Measurements from ENCODE around the gene ALDH4A1.

Gene ALDH4A1

DNA sequence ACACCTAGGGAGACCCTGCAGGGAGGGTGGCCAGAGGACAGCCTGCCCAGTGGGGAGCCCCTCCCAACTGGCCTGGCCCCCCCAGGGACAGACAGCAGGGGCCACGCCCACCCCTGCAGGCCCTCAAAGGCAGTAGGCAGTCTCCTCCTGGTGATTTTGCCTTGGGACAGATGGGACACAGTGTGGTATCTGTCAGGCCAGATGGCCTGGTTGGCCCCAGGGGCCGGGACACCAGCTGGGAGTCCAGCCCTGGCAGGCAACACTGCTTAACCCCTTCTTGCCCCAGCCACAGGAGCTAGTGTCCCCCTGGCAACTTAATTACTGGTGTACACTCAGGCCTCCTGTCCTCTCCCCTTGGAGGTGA lies 36.3 kb upstream of the ALDH4A1 start:
- DNase-seq, result no peak

DNA sequence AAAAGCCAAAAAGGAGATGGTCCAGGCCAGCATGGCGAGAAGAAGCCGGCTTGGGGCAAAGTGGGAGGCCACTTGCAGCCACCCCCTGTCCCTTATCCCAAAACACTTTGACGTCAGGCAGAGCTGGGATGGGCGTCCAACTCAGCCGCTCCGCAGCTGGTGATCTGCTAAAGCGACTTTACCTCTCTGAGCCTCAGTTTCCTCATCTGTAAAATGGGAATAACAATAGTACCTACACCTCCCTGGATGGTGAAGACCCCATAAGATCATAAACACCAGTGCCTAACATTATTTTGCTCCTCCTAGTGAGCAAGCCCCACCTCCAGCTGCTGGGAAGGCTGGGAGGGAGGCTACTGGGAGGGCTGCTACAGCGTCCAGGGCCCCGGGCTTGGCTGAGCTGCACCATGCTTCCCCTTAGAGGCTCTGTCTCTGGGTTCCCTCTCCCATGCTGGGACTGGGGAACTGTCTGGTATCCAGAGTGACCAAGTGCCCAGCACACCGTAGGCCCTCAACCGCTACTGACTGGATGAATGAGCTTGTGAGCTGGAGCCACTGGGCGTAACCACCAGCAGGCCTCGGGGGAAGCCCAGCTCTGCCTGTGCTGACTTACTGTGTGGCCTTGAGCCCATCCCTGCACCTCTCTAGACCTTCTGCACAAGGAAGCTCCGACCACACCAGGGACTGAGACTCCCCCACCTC lies 35.8 kb upstream of the ALDH4A1 start:
- no peak for DNase-seq

DNA sequence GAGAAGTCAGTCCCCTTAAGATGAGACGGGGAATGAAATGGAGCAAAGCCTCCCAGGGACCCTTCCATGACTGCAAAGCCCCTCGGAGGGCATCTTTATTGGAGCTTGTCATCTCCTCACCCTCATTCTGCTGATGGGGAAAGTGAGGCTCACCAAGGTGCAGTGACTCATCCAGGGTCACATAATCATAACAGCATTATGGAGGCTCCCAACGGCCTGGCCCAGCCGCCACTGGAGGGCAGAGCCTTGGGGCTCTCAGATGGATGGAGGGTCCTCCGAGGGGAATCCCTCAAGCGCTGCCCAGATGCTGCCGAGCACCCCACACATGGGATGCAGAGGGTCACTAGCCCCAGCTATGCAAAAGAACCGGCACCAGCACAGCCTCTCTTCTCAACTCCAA lies 35.2 kb upstream of the ALDH4A1 start:
- no peak for DNase-seq

DNA sequence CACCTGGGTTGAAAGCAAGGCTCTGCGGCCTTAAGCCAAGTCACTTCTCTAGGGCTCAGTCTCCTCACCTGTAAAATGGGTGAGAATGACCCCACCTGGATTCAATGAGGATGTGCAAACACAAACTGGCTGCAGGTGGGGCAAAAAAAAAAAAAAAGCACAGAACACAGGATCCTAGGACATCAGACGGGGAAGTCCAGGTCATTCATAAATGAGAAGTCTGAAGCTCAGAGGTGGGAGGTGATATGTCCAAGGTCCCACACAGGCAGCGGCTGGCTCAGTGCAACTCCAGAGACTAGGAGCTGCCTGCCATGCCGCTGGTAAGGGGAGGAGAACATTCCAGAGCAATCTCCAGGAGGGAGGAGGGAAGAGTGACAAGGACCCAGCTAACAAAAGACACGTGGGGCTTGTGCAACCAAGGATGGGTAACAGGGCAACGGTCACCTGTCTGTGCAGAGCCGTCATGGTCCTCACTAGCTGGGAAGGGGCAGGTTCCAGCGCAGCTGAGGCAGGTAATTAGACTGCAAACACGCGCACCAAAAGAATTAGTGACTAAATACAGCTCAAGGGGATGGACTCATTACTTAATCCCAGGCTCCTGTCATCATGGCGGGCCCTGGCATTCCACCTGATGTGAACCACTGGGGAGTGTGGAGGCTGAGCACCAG lies 34.6 kb upstream of the ALDH4A1 start:
- DNase-seq, result no peak

DNA sequence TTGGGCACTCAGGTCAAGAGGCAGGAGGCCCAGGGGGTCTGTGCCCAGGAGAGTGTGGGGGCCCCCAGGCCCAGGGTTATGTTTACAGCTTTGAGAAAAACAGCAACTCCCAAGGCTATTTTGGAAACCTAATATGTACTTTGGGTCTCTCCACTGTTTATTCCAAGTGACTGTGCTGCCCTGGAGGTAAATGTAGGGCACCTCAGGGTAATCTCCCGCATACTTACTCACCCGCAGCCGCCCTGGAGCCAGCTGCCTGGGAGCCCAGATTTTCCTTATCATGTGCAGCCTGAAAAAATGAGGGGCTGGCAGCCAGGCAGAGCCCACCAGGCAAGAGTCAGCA lies 34.1 kb upstream of the ALDH4A1 start:
- no peak for DNase-seq

DNA sequence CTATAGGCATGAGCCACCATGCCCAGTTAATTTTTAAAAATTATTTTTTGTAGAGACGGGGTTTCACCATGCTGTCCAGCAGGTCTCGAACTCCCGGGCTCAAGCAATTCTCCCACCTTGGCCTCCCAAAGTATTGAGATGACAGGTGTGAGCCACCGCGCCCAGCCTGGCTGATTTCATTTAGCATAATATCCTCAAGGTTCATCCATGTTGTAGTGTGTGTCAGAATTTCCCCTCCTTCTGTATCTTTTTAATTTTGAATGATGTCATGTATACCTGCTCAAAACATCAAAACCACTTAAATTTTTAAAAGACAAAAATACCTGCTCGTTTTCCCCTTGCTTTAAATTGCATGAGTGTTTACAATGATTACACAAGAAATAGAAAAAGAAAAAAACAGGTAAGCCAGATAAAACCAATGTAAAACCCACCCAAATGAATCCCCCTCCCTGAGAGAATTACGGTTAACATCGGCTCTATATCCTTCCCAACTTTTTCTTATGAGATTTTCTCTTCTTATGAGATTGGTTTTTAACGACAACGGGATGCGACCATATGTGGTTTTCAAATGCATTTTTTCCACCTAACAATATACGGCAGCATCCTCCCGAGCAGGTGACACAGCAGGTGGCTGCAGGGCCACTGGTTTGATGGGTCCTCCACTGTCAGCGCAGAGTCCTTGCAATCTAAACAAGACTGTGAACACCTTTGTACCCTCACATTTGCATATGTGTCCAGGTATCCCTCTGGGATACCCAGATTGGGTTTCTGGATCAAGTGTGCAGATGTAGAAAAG lies 32.0 kb upstream of the ALDH4A1 start:
- no peak for DNase-seq

DNA sequence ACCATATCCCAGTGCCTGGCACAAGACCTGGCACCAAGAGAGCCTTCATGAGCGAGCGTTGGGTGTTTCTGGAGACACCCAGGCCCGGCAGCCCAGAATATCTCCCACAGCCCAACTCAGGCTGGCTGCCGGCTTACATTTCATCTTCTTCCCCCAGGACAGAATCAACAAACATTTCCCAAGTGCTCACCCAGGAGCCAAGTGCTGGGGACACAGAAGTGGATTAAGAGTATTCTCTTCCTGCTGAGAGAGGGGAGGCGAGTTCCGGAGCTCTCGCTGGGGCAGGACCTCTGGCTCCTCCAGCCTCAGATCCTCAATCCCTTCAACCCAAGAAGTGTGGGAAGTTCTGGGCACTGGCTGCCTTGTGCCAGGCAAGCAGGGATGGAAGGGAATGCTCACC lies 30.5 kb upstream of the ALDH4A1 start:
- no peak for DNase-seq

DNA sequence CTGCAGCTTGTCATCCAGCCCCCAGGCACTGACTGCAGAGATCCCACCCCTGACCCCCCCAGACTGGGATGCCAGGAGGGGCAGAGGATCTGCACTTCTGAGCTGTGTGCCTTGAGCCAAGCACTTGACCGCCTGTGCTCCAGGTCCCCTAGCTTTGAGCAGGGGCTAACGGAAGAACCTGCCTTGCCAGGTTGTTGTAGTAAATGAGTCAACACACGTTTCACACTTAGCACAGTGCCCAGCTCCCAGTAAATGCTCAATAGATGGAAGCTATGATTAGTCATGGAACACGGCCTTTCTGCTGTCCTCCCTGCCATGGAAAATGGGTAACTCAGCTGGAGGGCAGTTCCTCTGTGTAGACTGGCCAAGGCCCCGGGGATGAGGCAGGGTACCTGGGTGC lies 30.0 kb upstream of the ALDH4A1 start:
- no peak for DNase-seq

DNA sequence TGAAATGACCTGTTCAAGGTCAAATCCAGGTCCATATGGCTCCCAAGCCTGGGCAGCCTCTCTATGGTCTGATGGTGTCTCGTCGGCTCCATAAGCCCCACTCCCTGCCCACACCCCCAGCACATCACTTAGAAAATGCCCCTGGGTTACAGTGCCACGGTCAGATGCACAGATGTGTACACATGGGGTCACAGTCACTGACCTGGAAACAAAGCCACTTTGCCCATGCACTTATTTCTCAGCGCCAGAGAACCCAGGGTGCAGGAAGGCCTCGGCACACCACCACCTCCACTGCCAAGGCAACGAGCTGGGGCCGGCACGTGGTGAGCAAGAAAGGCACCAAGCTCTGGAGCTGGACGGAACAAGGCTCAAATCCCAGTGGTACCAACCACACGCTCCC lies 29.4 kb upstream of the ALDH4A1 start:
- no peak for DNase-seq

DNA sequence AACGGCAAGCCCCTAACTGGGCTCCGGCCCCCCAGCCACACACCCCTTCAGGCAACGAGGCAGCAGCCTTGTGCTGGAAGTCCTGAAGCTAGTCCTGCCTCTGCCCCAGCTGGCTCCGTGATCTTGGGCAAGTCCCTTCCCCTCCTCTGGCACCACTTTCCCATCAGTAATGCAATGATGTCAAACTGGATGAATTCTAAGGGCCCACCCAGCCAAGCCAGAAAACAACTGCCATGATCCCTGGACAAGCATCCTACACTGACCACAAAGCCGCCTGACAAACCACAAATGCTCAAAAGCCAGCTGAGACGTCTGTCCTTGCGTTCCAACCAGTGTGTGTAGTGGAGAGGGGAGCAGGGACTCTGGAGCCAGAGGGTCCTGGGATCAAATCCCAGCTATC lies 27.3 kb upstream of the ALDH4A1 start:
- no peak for DNase-seq

DNA sequence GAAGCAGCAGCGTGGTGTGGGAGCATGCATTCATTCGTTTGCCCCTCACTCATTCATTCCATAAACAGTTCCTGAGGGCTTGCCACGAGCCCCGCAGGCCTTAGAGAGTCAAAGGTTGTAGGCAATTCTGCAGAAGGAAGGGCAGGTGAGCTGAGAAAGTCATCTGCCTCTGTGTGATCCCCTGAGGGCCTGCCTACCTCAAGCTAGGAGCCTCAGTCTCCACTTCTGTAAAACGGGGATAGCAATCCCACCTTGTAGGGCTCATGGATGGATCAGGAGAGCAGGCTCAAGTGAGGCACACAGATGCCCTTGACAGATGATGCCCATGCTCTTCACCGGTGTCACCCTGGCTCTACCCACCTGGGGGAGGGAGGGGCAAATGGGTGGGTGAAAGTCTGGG lies 26.6 kb upstream of the ALDH4A1 start:
- DNase-seq, result no peak

DNA sequence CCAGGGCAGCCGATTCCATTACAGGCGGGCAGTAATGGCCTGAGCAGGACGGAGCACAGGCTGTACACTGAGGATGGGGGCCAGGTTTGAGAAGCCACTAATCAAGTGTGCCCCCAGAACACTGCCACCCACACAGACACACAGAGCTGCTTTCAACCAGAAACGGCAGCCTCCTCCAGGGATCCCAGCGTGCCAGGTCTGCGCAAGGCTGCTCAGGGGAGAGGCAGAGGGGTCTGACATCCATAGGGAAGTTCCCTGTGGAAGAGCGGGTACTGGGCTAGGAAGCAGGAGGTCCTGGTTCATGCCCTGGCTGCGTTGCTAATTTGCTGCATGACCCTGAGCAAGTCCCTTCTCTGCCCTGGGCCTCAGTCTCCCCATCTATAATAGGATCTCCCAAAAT lies 26.1 kb upstream of the ALDH4A1 start:
- DNase-seq, result no peak

DNA sequence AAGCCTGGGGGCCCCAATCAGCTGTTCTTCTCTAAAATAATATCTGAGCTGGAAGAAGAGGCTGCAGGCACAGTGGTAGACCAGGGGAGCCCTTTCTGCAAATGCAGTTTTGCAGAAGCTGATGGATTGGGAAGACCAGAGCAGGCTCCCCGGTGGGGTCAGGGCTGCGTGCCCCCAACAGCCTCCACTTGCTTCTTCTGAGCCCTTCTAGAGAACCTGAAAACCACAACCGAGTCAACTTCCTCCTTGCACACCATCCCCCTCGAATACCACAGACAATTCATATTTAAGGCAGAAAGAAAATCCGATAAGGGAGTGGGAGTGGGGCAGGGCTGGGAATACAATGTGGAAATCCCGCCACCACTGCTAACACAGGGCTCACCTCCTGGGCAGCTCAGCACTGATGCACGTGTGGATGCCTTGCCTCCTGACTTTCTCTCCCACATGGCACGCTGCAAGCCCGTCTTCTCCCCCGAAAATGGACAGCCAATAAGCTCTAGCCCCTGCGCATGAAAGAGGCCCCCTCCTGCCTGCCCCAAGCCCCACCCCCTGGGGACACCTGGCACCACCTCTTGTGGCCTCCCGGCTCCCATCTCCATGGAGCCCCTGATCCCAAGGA lies 25.4 kb upstream of the ALDH4A1 start:
- no peak for DNase-seq

DNA sequence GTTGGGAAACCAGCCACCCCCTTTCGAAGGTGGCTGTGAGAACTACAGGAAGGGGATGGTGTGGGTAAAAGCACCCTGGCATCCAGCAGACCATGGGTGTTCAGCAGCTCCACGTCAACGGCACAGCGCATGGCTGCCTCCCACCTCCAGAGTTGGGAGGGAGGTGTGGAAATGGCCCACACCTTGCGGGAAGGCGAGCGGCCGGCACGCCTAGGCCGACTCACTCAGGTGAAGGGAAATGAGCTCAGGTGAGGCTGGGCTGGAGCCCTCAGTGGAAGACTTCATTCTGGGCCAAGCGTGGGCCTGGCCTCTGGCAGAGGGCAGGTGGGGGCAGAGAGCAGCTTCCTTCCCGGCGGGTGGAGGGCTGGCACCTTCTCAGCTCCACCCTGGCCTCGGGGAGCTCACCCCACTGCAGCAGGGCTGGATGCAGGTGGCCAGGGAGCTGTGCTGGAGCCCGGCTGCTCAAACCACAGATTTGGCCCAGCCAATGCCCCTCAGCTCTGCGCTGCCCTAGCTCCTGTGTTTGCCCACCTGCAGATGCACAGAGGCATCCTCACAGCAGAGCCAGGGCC lies 24.8 kb upstream of the ALDH4A1 start:
- peak; percentile 25 to 26 for DNase-seq

DNA sequence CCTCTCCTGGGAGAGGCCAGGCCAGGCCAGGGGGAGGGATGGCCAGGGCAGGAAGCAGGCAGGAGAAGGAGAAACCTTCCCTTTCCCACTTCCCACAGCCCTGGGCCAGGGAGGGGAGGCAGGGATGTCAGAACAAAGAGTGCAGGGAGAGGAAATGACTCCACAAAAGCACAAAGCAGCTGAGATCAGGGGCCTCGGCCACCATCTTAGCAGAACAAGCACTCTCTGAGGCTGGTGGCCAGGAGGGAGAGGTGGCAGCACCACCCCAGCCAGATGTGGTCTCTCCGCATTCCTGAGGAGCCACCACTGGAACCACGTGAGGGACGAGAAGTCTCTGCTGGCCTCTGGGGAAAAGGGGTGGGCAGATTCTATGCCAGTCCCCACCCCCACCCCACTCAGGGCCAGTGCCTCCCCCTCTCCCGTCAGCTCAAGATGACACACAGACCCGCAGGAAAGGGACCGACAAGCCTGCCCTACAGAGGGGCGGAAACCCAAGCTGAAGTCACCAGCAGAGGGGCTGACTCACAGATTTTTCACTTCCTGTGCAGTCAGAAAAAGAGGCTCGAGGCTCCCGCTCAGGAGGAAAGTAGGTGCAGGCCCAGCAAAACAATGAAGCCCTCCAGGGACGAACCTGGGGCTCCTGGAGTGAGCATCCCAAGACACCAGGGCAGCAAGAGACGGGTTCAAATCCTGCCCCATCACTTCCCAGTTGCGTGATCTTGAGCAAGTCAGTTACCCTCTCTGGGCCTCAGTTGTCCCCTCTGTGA lies 24.1 kb upstream of the ALDH4A1 start:
- DNase-seq, result peak; percentile 81 to 85

DNA sequence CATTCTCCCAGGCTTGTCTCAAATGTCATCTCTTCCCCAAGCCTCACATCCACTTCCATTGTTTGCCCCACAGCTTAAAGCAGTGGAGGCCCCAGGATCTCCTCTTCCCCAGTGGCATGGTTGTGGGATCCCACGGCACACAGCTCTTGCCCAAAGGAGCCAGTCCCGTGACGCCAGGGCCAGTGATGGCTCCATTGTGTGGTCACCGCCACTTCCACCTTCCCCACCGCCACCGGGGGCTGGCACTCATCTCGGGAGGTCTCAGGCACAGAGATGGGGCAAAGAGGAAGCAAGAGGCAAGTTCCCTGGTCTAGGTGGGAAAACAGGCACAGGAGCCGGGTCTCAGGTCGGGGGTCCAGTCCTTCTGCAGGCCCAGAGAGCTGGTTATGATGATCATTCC lies 22.9 kb upstream of the ALDH4A1 start:
- DNase-seq, result no peak

DNA sequence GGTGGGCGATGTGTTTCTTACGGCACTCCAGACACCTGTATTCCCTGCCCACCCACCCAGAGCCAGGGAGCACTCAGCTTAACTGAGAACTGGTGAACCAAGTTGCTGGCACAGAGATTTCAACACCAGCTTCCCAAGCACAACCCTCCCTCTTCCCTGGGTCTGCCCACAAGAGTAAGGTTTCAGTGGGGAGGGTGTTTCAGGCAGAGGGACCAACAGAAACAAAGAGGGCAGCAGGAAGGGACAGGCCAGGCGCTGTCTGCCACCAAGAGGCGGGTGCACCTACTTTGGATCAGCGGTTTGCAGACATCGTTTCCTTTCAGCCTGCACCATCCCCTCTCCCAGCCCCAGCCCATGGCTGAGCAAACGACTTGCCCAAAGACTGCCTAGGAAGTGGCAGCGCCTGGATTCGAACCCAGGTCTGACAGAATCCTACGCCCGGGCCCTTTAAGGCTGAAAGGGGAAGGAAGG lies 21.9 kb upstream of the ALDH4A1 start:
- no peak for DNase-seq

DNA sequence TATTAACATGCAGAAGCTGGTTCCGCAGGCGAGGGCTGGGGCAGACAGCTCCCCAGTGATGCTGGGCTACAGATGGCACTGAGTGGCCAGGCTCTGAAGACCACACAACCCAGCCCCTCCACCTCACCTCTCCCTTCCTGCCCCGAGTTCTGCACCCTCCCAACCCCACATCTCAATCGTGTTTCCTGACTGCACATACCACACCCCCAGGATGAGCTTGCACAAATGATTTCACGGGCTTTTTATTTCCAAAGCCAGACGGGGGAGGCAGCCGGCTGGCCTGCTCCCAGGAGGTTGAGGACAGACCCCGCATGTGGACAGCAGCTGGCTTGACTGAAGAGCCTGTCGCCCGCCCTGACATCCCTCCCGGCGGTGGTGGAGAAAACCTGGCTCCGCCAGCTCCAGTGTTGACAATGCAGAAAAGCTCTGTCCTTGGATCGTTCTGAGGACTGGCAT lies 21.4 kb upstream of the ALDH4A1 start:
- DNase-seq, result no peak

DNA sequence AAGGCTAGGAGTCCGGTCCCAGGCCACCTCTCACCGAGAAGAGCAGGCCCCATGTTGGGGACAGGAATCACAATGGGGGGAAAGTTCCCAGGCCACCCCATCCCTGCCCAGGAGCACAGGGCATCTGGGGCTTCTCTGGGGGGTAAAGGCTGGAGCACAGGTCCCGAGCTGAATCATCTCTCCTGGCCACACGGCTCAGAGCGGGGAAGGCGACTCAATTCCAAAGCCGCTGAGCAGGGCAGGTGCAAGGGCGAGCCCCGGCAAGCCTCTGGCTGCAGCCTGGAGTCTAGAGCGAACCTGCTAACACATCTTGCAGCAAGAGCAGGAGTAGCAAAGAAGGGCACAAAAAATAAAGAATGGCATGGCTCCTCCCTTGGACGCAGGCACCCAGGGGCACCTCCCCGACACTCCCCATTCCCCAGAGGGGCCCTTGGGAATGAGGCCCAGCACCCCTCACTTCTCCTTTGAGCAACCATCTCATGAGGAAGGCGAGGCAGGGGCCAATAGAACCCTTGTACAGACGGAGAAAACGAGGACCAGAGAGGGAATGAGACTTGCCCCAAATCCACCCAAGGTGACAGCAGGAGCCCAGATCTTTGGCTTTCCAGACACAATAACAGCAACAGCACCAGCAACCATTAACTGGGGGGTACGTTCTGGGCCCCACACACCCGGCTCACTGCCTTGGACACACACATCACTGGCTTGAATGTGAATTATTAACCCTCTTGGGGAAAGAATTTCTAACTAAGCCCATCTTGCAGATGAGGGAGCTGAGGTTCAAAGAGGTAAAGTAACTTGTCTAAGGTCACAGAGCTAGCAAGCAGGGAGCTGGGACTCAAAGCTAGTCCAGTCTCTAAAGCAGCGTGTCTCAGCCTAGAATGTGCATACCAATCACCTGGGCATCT lies 20.7 kb upstream of the ALDH4A1 start:
- DNase-seq, result no peak

DNA sequence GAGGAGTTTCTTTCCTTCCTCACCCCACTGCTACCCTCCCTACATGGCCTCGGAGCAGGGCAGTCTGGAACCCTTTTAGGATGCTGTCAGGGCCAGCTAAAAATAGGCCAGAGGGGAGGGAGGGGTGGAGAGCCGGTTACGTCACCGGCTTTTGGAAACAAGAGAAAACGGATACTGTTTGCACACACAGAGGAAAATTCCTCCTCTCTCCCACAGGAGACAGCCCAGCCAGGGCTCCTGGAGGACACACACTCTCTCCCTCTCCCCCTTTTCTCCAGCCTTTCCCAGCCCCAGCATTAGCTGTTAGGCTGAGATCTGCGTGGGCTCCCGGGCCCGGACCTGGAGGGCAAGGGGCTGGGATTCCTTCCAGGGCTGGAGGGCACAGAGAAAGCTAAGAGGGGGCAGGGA lies 20.0 kb upstream of the ALDH4A1 start:
- no peak for DNase-seq

DNA sequence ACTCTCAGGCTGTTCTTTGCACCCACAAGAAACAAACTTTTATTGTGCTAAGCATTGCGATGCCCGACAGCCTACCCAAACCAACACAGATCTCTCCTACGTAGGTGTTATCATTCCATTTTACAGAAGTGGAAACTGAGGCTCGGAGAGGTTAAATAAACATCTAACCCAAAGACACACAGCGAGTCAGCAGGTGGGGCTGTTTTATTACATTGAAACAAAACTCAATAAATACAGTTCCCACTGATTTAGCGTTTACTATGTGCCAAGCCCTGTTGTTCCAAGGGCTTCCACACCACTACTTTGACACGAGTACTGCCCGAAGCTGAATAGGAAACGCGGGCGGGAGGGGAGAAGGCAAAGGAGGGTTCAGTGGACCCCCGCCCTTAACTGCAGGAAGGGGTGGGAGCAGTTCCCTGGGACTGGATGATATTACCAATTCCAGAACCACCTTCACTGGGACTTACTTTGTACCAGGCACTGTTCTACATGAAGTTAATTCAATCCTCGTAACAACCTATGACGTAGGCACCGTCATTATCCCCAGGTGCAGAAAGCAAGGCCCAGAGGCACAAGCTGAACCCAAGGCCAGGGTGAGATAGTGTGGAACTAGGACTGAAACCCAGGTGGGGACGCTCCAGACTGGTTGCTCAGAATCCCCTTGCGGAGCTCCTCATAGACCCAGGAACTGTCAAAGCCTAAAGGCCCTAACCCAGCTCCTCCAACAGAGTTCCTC lies 19.3 kb upstream of the ALDH4A1 start:
- DNase-seq, result no peak

Data from activated CD4-positive, alpha-beta T cell treated with anti-CD3 and anti-CD28 coated beads, Interleukin-2, amount 50 U/mL, for 4 hours (primary cell).